Choroid plexus epithelial cell (primary cell): Measurements from ENCODE around the gene RPS15.
"Not testable (repeated sequence)": the region's sequence is repeated elsewhere in the genome, so short reads cannot be mapped to it uniquely, and the experiment has no call there.

Experiments
- DNase-seq: peaks from one replicate; pipeline ENCODE4 v3.0.0-alpha.2; 2010; ENCODE audit warnings: low read depth
- H3K4me3 ChIP-seq: 2 replicates; pipeline ENCODE4 v1.5.1; 2011; ENCODE audit warnings: low read depth, mild to moderate bottlenecking, control low read depth, low read length, moderate library complexity
- TF ChIP-seq, protein P1 (sequence below): conservative IDR thresholded peaks from 2 replicates; pipeline ENCODE4 v1.5.1; 2011; ENCODE audit warnings: low read depth, mild to moderate bottlenecking, control low read depth, inconsistent platforms, low read length, moderate library complexity

The RPS15 gene

DNA sequence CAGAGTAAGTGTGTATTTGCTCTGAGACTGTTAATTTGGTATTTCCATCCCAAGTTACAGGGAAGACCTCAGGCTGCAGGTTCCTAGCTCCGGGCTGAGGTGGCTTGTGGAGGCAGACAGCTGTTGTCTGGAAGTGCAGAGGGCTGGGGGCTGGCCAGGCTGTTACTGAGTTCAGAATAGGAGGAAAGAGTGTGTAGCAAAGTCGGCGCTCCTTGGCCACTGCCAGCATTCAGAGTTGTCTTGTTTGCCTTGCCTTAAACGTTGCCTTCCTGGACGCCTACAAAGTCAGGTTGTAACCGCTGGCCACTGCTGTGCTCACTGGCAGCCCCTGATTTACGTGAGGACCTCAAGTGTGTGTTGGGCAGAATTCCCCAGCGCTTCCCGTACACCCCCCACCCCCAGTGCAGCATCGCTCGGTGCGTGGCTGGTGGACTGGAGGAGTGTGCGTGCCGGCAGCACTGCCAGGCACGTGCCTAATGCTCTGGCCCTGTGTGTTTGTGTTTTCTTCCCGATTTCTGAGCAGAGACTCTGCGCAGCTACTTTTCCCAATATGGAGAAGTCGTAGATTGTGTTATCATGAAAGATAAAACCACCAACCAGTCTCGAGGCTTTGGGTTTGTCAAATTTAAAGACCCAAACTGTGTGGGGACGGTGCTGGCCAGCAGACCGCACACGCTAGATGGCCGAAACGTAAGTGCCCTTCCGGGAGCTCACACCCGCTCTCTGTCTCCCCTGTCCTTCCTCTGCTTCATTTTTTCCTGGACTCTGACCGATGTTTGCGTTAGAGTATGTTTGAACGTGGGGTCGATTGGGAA, 20.3 kb upstream of the RPS15 start:
- DNase-seq: peak; percentile 18
- no peak overlapping the region for H3K4me3 ChIP-seq
- TF ChIP-seq, protein P1, sequence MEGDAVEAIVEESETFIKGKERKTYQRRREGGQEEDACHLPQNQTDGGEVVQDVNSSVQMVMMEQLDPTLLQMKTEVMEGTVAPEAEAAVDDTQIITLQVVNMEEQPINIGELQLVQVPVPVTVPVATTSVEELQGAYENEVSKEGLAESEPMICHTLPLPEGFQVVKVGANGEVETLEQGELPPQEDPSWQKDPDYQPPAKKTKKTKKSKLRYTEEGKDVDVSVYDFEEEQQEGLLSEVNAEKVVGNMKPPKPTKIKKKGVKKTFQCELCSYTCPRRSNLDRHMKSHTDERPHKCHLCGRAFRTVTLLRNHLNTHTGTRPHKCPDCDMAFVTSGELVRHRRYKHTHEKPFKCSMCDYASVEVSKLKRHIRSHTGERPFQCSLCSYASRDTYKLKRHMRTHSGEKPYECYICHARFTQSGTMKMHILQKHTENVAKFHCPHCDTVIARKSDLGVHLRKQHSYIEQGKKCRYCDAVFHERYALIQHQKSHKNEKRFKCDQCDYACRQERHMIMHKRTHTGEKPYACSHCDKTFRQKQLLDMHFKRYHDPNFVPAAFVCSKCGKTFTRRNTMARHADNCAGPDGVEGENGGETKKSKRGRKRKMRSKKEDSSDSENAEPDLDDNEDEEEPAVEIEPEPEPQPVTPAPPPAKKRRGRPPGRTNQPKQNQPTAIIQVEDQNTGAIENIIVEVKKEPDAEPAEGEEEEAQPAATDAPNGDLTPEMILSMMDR: no peak

DNA sequence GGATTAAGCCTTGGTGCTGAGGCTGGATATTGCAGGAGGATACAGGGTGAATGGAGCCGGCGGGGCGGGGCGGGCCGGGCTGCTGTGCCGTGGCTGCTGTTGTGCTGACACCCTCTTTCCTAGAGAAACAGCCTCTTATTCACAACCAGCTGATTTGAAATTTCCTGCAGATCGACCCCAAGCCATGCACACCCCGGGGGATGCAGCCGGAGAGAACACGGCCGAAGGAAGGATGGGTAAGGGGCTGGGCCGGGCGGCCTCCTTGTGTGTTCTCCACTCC, 19.8 kb upstream of the RPS15 start:
- no peak overlapping the region for H3K4me3 ChIP-seq
- DNase-seq: no peak
- TF ChIP-seq, protein P1: no peak

DNA sequence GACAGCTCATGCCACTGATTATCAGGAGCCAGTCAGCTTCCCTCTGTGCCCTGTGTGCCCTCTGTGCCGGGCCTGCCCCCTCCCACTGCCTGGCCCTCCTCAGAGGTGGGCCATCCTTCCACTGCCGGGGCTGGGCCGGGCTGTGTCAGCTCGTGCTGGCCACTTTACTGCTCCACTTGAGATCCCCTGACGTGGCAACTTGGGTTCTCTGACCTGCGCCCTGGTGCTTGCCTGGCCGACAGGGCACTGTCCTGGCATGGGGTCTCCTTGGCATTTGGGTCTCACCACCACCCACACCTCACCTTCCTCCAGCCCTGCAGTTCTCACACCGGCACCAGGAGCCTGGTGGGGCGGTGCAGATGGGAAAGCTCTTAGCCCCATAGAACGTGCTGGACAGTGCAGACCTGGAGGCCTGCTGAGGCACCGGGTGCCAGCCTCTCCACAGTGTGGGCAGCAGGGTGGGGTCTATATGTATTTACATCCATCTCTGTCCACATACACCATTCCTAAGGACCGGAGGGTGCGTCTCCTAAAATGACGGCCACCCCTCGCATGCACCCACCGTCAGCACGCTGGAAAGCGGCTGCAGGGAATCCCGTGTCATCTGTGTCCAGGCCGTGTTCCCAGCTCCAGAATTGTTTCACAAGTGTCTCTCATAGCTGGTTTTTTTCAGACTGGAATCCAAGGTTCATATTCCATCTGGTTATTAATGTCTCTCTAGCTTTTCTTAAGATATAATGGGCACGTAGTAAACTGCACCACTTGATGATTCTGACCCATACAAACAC, 19.1 kb upstream of the RPS15 start:
- no peak overlapping the region for H3K4me3 ChIP-seq
- TF ChIP-seq, protein P1: no peak
- no peak for DNase-seq

DNA sequence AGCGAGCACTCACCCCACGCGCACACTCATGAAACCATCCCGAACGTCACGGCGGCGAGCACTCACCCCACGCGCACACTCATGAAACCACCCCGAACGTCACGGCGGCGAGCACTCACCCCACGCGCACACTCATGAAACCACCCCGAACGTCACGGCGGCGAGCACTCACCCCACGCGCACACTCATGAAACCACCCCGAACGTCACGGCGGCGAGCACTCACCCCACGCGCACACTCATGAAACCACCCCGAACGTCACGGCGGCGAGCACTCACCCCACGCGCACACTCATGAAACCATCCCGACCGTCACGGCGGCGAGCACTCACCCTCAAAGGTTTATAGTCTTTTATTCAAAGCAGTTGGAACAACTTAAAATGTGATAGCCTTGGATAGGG, 18.1 kb upstream of the RPS15 start:
- H3K4me3 ChIP-seq, DNase-seq: not testable (repeated sequence)

DNA sequence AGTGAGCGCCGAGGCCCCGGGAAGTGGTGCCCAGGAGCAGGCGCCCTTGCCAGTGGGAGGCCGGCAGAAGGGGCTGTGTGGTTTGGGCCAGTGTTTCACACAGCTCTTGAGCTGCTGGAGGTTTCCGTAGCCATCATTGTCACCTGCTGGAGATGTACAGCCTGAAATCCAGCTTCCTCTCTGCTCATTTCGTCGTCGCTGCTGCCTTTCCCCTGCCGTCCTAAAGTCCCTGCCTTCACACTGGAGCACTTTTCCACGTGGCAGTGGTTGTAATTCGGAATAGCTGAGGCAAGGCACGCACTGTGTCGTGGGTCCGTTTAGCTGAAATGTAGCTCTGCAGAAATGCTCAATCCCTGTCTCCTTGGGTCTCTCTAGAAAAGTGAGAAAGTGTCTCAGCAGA, 17.6 kb upstream of the RPS15 start:
- DNase-seq: no peak
- TF ChIP-seq, protein P1: no peak
- H3K4me3 ChIP-seq: no peak overlapping the region

DNA sequence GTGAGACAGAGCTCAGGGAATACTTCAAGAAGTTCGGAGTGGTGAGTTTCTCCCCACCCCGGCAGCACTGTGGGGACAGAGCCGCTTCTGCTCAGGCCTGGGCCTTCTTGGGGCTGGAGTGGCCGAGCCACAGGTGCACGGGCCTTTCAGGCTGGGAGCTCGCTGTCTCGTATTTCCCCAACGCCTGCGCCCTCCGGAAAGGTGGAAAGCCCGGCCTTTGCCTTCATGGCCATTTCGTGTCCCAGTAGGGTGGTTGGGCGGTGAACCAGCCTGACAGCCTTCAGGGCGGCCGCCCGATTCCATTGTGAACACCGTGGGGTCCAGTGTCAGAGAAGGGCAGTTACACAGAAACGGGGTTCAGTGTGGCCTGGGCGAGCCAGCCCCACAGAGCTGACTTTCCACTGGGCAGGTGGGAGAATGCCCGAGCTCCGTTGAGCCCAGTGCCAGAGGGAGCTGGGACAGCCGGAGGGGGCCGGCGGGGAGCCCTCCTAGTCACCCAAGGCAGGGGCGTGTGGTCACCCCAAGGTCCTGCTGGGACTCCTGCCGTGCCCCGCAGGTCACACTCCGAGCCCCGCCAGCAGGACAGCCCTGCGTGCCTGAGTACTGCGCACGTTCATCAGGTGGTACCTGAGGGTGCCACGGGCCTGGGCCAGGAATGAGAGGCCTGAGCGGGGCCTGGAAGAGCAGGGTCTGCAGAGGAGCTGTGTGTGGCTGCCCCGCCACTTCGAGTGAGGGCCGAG, 16.8 kb upstream of the RPS15 start:
- DNase-seq: no peak
- TF ChIP-seq, protein P1: no peak
- H3K4me3 ChIP-seq: no peak overlapping the region

DNA sequence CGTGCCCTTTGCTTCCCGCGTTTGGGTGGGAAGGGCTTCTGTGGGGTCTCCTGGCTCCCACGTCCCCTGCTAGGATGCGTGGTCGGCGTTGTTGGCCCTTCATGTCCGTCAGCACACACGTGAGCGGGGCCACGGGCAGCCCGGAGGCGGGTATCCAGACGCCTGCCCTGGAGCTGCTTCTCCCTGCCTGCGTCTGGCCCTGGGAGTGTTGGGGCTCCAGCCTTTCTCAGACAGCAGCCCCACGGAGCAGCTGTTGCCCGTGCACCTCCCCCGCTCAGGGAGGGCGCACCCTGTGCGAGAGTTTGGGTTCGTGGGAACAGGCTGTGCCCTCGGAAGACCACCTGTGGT, 16.3 kb upstream of the RPS15 start:
- TF ChIP-seq, protein P1: no peak
- no peak for DNase-seq
- no peak overlapping the region for H3K4me3 ChIP-seq
